PFSK-1 (cell line): ENCODE data around the gene MCRS1.

Experiments used
- POLR2AphosphoS5 ChIP-seq: IDR thresholded peaks from 2 replicates; pipeline ENCODE4 v1.6.1; 2012; ENCODE audit warnings: low read depth, mild to moderate bottlenecking, control low read depth, low read length, moderate library complexity
- TAF1 ChIP-seq: IDR thresholded peaks from 2 replicates; pipeline ENCODE4 v1.6.1; 2012; ENCODE audit warnings: low read length, control low read depth, borderline replicate concordance; ENCODE audit not compliant: insufficient read depth

DNA sequence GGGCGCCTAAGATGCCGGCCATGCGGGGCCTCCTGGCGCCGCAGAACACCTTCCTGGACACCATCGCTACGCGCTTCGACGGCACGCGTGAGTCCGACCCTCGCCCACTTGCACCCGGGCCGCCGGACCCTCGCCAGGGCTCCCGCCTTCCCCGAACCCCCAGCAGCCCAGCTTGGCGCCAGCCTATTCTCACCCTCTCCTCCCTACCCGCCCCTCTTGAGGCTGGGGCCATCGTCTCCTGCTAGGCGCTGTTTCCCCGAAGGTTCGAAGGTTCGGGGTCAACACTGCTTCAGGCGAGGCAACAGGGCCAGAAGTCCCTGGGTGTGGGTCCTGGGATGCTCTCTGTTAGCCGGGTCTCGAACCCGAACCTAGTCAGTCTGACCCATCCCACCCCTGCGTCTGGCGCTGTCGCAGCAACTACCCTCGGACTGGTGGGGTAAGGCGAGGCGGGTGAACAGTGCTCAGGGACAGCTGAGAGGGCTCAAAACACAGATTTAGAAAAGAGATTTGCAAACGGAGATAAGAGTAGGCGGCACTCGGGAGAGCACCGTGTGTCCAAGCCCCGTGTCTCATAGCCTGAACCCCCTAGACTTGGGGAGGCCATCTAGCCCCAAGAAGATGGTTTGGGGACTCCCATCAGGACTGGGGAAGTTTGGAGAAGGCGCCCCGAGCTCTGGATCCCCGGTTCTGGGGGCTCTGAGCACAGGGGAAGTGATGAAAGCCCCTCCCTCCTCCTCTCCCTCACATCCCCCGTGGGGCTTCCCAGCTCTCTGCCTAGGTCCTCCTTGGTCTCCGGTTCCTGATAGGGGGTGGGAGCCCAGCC is 28.3 kb downstream of the MCRS1 start:
- no peak for TF ChIP-seq TAF1
- no peak for TF ChIP-seq POLR2AphosphoS5
